Daoy (cell line): ENCODE results near the gene DEGS2. TPM values are rescaled to one million over a fixed set of nuclear protein-coding genes. Genes with fewer than 3 reads are reported as not detected.
A peak's percentile ranks its signal among the peaks of the same experiment; 100 is the strongest.
"Not testable (repeated sequence)": the region's sequence is repeated elsewhere in the genome, so short reads cannot be mapped to it uniquely, and the experiment has no call there.

Source experiments
- DNase-seq: peaks from one replicate; pipeline ENCODE4 v3.0.0-alpha.2; 2015; ENCODE audit warnings: low read depth
- total RNA-seq: library from RNA; depleted of rRNA; stranded (reverse); fragments of >200 nt; shearing (Covaris generic); gene quantifications from 2 replicates; pipeline ENCODE4 v1.2.3, GENCODE V29; 2014; rRNA removed

The DEGS2 gene
- 0.06 TPM in 1 of 2 replicates, not detected in the other for total RNA-seq

GRCh38 chr14:100159094-100159864 is at the start of gene DEGS2:
TSS of gene DEGS2 (minus strand) at chr14:100159645. CDS start at chr14:100159587, 58 bp downstream.
- no peak for DNase-seq

- DNase-seq, result not testable (repeated sequence)
Measured at GRCh38 chr14:100208136-100208535, 48.7 kb upstream of the DEGS2 start.

GRCh38 chr14:100207588-100207987 is 48.1 kb upstream of the DEGS2 start:
- not testable (repeated sequence) for DNase-seq

GRCh38 chr14:100204835-100205167 is 45.4 kb upstream of the DEGS2 start:
- DNase-seq, result not testable (repeated sequence)

- no peak for DNase-seq
Measured at GRCh38 chr14:100203962-100204834, 44.8 kb upstream of the DEGS2 start.

- no peak for DNase-seq
Measured at GRCh38 chr14:100203146-100203545, 43.7 kb upstream of the DEGS2 start.

- DNase-seq, result no peak
Measured at GRCh38 chr14:100202712-100203111, 43.3 kb upstream of the DEGS2 start.

- DNase-seq, result no peak
Measured at GRCh38 chr14:100201701-100202100, 42.3 kb upstream of the DEGS2 start.

GRCh38 chr14:100200311-100200710 is 40.9 kb upstream of the DEGS2 start:
- DNase-seq, result no peak

- DNase-seq, result no peak
Measured at GRCh38 chr14:100199240-100199860, 39.9 kb upstream of the DEGS2 start.

GRCh38 chr14:100193417-100194357 is 34.2 kb upstream of the DEGS2 start:
- no peak for DNase-seq

- DNase-seq, result peak; percentile 100
Measured at GRCh38 chr14:100192672-100193416, 33.4 kb upstream of the DEGS2 start.

- no peak for DNase-seq
Measured at GRCh38 chr14:100192250-100192671, 32.8 kb upstream of the DEGS2 start.

GRCh38 chr14:100191584-100192249 is 32.3 kb upstream of the DEGS2 start:
- DNase-seq, result no peak

- no peak for DNase-seq
Measured at GRCh38 chr14:100190126-100190525, 30.7 kb upstream of the DEGS2 start.

- no peak for DNase-seq
Measured at GRCh38 chr14:100188392-100189030, 29.1 kb upstream of the DEGS2 start.

- DNase-seq, result no peak
Measured at GRCh38 chr14:100187247-100187833, 27.9 kb upstream of the DEGS2 start.

GRCh38 chr14:100181876-100182551 is 22.6 kb upstream of the DEGS2 start:
- DNase-seq, result not testable (repeated sequence)
